Measurements from ENCODE around the gene TBC1D5. TPM values are rescaled to one million over a fixed set of nuclear protein-coding genes. Genes with fewer than 3 reads are reported as not detected.
A peak's percentile ranks its signal among the peaks of the same experiment; 100 is the strongest.

TBC1D5 gene
- total and polyA plus RNA-seq, 2 of the 4 experiments (the other 2 are of a cell fraction), result 16.4 to 57.0 TPM

DNA sequence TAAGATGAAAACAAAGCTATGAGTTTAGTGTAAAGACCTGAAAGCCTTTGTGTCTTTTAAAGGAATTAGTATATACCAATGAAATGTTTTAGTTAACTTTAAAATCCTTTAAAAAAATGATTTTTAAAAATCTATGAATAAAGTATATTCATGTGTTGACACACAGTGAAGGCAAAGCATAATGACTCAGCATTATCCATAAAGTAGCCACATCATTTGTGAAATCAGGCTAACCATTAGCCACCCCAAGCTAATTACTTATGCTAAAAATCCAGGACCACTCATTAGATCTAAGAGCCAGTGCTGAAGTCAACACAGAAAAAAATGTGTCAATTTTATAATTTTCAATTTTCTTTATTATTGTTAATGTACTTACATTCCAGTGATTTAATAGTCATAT is 310.2 kb downstream of the TBC1D5 start:
- H4K5ac ChIP-seq (ENCODE audit: low read depth, low read length), result no peak overlapping the region
- H3K18ac ChIP-seq (ENCODE audit: low read depth, low read length), result peak overlapping the region; percentile 41
- H3K4me2 ChIP-seq (ENCODE audit: low read depth, low read length), result no peak overlapping the region
- in situ Hi-C loops (cut with MboI; ENCODE audit: low sequenced_read_pairs) (loop anchor here (5.0 kb wide), 1 partner anchor 405 kb away; no protein-coding TSS in a partner anchor), dilution Hi-C loops (cut with HindIII; ENCODE audit: low sequenced_read_pairs, unreplicated experiment) (no loop called here), intact Hi-C loops (cut with micrococcal nuclease) (loop anchor here (5.0 kb wide), 1 partner anchor 210 kb away; no protein-coding TSS in a partner anchor)
- ATAC-seq (ENCODE audit: low read depth) (peak; percentile 48), DNase-seq (peak; percentile 16)
- no peak overlapping the region for H3K27ac ChIP-seq (ENCODE audit: insufficient read depth, low read length)
- no peaks in the 10 kb centered on the region for H3K9me1 ChIP-seq (ENCODE audit: insufficient read depth, low read length)
- peak overlapping the region; percentile 50 for H2BK5ac ChIP-seq (ENCODE audit: low read depth, low read length, poor library complexity, severe bottlenecking)
- H3K23ac ChIP-seq (ENCODE audit: low read depth, low read length), result peak overlapping the region; percentile 47; the same call in 1 of the 2 replicates
- H3K4me3 ChIP-seq (ENCODE audit: insufficient read depth, low read depth, low read length), result no peak overlapping the region
- no peaks in the 10 kb centered on the region; a peak in 1 of 4 replicates for H3K79me1 ChIP-seq (ENCODE audit: low read depth in 1 of 2, low read length in 2 of 2)
- H4K20me1 ChIP-seq (ENCODE audit: insufficient read depth, low read length), result no peaks in the 10 kb centered on the region
- H3K27me3 ChIP-seq (ENCODE audit: control insufficient read depth, insufficient read depth, low read length), result no peaks in the 10 kb centered on the region
- H3K36me3 ChIP-seq (ENCODE audit: control insufficient read depth, insufficient read depth, low read length), result no peaks in the 10 kb centered on the region
- no peak overlapping the region for H2BK15ac ChIP-seq (ENCODE audit: low read depth, low read length)
- no peak overlapping the region for H2BK20ac ChIP-seq (ENCODE audit: low read depth, low read length)
- no peak overlapping the region for H3K9ac ChIP-seq (ENCODE audit: low read depth, low read length)
- no peak overlapping the region for H3K4ac ChIP-seq (ENCODE audit: low read depth, low read length)
- no peak overlapping the region for H2AK9ac ChIP-seq (replicated peaks; ENCODE audit: low read depth, low read length, poor library complexity)
- H3K56ac ChIP-seq (ENCODE audit: extremely low read depth, insufficient read depth, low read length), result no peak overlapping the region
- H2BK120ac ChIP-seq (ENCODE audit: low read depth, low read length), result no peak overlapping the region; the same call in 1 of the 2 replicates
- no peak overlapping the region for H4K91ac ChIP-seq (ENCODE audit: insufficient read depth, low read depth, low read length)
- H4K8ac ChIP-seq (ENCODE audit: low read depth in 2 of 2, low read length in 2 of 2), result peak overlapping the region in 1 of 2 experiments; percentile 25; a peak in 1 of 4 replicates
- no peaks in the 10 kb centered on the region for H3K9me3 ChIP-seq (ENCODE audit: control insufficient read depth, insufficient read depth, low read length)
- TF ChIP-seq CEBPB (IDR thresholded peaks at IDR 0.05; ENCODE audit: low read depth, low read length) (no peak), POLR2A (IDR thresholded peaks at IDR 0.05; ENCODE audit: low read depth, low read length) (no peak), NFE2L2 (IDR thresholded peaks at IDR 0.05; ENCODE audit: low read depth, low read length) (peak; percentile 99), MAFK (IDR thresholded peaks at IDR 0.05; ENCODE audit: low read depth, low read length) (peak; percentile 88)
- TF ChIP-seq, protein P1, sequence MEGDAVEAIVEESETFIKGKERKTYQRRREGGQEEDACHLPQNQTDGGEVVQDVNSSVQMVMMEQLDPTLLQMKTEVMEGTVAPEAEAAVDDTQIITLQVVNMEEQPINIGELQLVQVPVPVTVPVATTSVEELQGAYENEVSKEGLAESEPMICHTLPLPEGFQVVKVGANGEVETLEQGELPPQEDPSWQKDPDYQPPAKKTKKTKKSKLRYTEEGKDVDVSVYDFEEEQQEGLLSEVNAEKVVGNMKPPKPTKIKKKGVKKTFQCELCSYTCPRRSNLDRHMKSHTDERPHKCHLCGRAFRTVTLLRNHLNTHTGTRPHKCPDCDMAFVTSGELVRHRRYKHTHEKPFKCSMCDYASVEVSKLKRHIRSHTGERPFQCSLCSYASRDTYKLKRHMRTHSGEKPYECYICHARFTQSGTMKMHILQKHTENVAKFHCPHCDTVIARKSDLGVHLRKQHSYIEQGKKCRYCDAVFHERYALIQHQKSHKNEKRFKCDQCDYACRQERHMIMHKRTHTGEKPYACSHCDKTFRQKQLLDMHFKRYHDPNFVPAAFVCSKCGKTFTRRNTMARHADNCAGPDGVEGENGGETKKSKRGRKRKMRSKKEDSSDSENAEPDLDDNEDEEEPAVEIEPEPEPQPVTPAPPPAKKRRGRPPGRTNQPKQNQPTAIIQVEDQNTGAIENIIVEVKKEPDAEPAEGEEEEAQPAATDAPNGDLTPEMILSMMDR (conservative IDR thresholded peaks at IDR 0.05; ENCODE audit: low read depth, low read length), result no peak
- ChIA-PET CTCF (interaction anchor here (1.5 kb wide), 1 partner anchor 409 kb away, joined by 13 read pairs; no protein-coding TSS in a partner anchor), POLR2A (ENCODE audit: unreplicated experiment) (no interaction called here)
- no peak overlapping the region for H3K14ac ChIP-seq (replicated peaks; ENCODE audit: low read depth, low read length)
- H2AK5ac ChIP-seq (ENCODE audit: low read depth, low read length), result no peak overlapping the region
- no TSS peak for BruUV-seq (replicated peaks)
- no peak overlapping the region for H2AFZ ChIP-seq (replicated peaks; ENCODE audit: low read length, poor library complexity)
- H3K4me1 ChIP-seq (ENCODE audit: control insufficient read depth, insufficient read depth, low read length), result no peaks in the 10 kb centered on the region; the same call in 1 of the 2 replicates

Measured in IMR-90 (cell line).